Stomach (tissue), 9 donors: ENCODE data around the gene KCNIP4. TPM values are rescaled to one million over a fixed set of nuclear protein-coding genes. Genes with fewer than 3 reads are reported as not detected.

Experiments used
- DNase-seq, 2 donors: peaks; one replicate each; pipeline versions ENCODE4 v3.0.0 to v3.0.0-alpha.2; 2013 to 2019
- H3K27ac ChIP-seq, 5 donors: fragments of 200-600 bp in 4 of 5; sonication (generic) in 4 of 5; one replicate each; pipeline ENCODE4 v1.5.1; 2013 to 2019; ENCODE audit warnings: mild to moderate bottlenecking in 1 of 5, moderate library complexity in 1 of 5
- H3K27me3 ChIP-seq, 3 donors: fragments of 200-600 bp; sonication (generic); one replicate each; pipeline ENCODE4 v1.5.1; 2017 to 2019; ENCODE audit warnings: mixed run types in 1 of 3
- H3K36me3 ChIP-seq, 4 donors: fragments of 200-600 bp; sonication (generic); 1 replicate in 3 of 4; 2 replicates in 1 of 4; pipeline ENCODE4 v1.5.1; 2016 to 2019
- H3K4me1 ChIP-seq, 4 donors: fragments of 200-600 bp; sonication (generic); one replicate each; pipeline ENCODE4 v1.5.1; 2016 to 2019
- H3K4me3 ChIP-seq, 4 donors: fragments of 200-600 bp; sonication (generic) in 3 of 4; one replicate each; pipeline ENCODE4 v1.5.1; 2016 to 2019; ENCODE audit warnings: mild to moderate bottlenecking in 1 of 4
- H3K9me3 ChIP-seq, 4 donors: fragments of 200-600 bp; sonication (generic); one replicate each; pipeline ENCODE4 v1.5.1; 2016 to 2019
- EP300 ChIP-seq: sonication (generic); formaldehyde crosslinking; IDR thresholded peaks from one replicate; pipeline ENCODE4 v1.6.1; 2017; ENCODE audit warnings: antibody characterized with exemption
- POLR2A ChIP-seq, 4 donors: fragments of 450-650 bp; IDR thresholded peaks; one replicate each; pipeline ENCODE4 v1.6.1; 2016; ENCODE audit warnings: antibody characterized with exemption in 4 of 4, control low read depth in 2 of 4, mild to moderate bottlenecking in 1 of 4, moderate library complexity in 1 of 4
- POLR2AphosphoS5 ChIP-seq, 3 donors: sonication (generic); formaldehyde crosslinking; IDR thresholded peaks; one replicate each; pipeline ENCODE4 v1.6.1; 2016; ENCODE audit warnings: antibody characterized with exemption in 3 of 3
- WGBS, 5 donors: extraction: QIAGEN DNeasy Blood & Tissue Kit in 3 of 5; methylation state at CpG; one replicate each; pipeline versions ENCODE4 v1.1.5 to v1.1.7; 2013 to 2018; 5-methylcytosine and 5-hydroxymethylcytosine counted together
- intact Hi-C: fragments of 100-400 bp; cut with DNase I; formaldehyde crosslinking; loops from one replicate; pipeline ENCODE4 v1.15.1; 2023; ENCODE audit warnings: low total_unique reads
- polyA plus RNA-seq, 3 donors: library from polyadenylated mRNA; stranded (reverse); fragments of 200-250 nt; gene quantifications; one replicate each; pipeline ENCODE4 v1.2.3, GENCODE V29; 2013
- total RNA-seq, 5 donors: library from RNA; depleted of rRNA; stranded (reverse); fragments of >200 nt; gene quantifications; one replicate each; pipeline versions ENCODE4 v1.1.0 to v1.2.3, GENCODE V29; 2014 to 2016
- TF ChIP-seq, protein P1 (sequence below), 7 experiments: fragments of 450-650 bp in 4 of 7; fragments of 200-600 bp in 3 of 7; sonication (generic) in 3 of 7; IDR thresholded peaks; one replicate each; pipeline ENCODE4 v1.5.1; 2016 to 2019; ENCODE audit warnings: antibody characterized with exemption in 7 of 7, control low read depth in 2 of 7, mild to moderate bottlenecking in 1 of 7
- donor health status: healthy with polysubstance abuse.
- donor health status: Bipolar disorder and iron deficiency.
- donor health status: healthy.

The KCNIP4 gene
- total and polyA plus RNA-seq, 8 donors: 0.23 to 1.8 (median 1.3) TPM; not detected in 4

- Histone ChIP-seq H3K9me3 (no peaks in the 10 kb centered on the region), H3K27me3 (no peaks in the 10 kb centered on the region), H3K4me1 (no peaks in the 10 kb centered on the region), H3K27ac (no peak overlapping the region), H3K36me3 (no peaks in the 10 kb centered on the region), H3K4me3 (no peak overlapping the region)
- intact Hi-C loops: no loop called here
- WGBS, 5 donors: 85 to 92% (median 91%) methylated on average over 1 of the region's 1 CpG
- DNase-seq: no peak
- TF ChIP-seq POLR2AphosphoS5 (IDR thresholded peaks at IDR 0.05) (no peak), EP300 (no peak), POLR2A (IDR thresholded peaks at IDR 0.05) (no peak)
- TF ChIP-seq, protein P1, sequence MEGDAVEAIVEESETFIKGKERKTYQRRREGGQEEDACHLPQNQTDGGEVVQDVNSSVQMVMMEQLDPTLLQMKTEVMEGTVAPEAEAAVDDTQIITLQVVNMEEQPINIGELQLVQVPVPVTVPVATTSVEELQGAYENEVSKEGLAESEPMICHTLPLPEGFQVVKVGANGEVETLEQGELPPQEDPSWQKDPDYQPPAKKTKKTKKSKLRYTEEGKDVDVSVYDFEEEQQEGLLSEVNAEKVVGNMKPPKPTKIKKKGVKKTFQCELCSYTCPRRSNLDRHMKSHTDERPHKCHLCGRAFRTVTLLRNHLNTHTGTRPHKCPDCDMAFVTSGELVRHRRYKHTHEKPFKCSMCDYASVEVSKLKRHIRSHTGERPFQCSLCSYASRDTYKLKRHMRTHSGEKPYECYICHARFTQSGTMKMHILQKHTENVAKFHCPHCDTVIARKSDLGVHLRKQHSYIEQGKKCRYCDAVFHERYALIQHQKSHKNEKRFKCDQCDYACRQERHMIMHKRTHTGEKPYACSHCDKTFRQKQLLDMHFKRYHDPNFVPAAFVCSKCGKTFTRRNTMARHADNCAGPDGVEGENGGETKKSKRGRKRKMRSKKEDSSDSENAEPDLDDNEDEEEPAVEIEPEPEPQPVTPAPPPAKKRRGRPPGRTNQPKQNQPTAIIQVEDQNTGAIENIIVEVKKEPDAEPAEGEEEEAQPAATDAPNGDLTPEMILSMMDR (IDR thresholded peaks at IDR 0.05): no peak
Observed at GRCh38 chr4:21046141-21046540, 902.4 kb downstream of the KCNIP4 start.

DNA sequence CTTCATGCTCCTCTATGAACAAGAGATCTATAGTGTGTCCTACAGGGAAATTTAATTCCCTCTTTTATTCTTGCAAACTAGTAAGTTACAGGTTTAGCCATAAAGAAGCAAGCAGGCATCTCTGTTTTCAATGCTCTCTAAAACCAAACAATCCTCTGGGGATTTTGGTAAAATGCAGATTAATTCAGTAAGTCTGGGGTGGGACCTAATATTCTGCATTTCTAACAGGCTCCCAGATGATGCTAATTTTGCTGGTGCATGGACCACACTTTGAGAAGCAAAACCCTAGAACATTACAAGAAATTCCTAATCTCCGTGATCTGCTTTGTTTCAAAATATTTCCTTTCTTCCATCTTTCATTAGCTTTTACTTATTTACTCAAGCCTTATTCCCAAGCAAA, 903.5 kb downstream of the KCNIP4 start:
- WGBS, 5 donors: 83 to 100% (median 91%) methylated on average over 1 of the region's 1 CpG
- intact Hi-C loops: no loop called here
- Histone ChIP-seq H3K4me1 (no peaks in the 10 kb centered on the region), H3K4me3 (no peak overlapping the region), H3K9me3 (no peaks in the 10 kb centered on the region), H3K36me3 (no peaks in the 10 kb centered on the region), H3K27me3 (no peaks in the 10 kb centered on the region), H3K27ac (no peak overlapping the region)
- no peak for TF ChIP-seq EP300
- TF ChIP-seq POLR2AphosphoS5 (IDR thresholded peaks at IDR 0.05): no peak
- no peak for TF ChIP-seq POLR2A (IDR thresholded peaks at IDR 0.05)
- TF ChIP-seq, protein P1 (IDR thresholded peaks at IDR 0.05): no peak
- DNase-seq: no peak

GRCh38 chr4:21041708-21042107, 906.9 kb downstream of the KCNIP4 start:
- H3K36me3 ChIP-seq: no peaks in the 10 kb centered on the region
- no peaks in the 10 kb centered on the region for H3K9me3 ChIP-seq
- WGBS, 5 donors: 21 to 37% (median 31%) methylated on average over 3 of the region's 3 CpGs
- H3K27ac ChIP-seq: no peak overlapping the region
- H3K27me3 ChIP-seq: no peaks in the 10 kb centered on the region
- no peak overlapping the region for H3K4me3 ChIP-seq
- no peaks in the 10 kb centered on the region for H3K4me1 ChIP-seq
- no peak for DNase-seq
- intact Hi-C loops: no loop called here
- no peak for TF ChIP-seq POLR2A (IDR thresholded peaks at IDR 0.05)
- no peak for TF ChIP-seq EP300
- TF ChIP-seq, protein P1 (IDR thresholded peaks at IDR 0.05): no peak
- TF ChIP-seq POLR2AphosphoS5 (IDR thresholded peaks at IDR 0.05): no peak

DNA sequence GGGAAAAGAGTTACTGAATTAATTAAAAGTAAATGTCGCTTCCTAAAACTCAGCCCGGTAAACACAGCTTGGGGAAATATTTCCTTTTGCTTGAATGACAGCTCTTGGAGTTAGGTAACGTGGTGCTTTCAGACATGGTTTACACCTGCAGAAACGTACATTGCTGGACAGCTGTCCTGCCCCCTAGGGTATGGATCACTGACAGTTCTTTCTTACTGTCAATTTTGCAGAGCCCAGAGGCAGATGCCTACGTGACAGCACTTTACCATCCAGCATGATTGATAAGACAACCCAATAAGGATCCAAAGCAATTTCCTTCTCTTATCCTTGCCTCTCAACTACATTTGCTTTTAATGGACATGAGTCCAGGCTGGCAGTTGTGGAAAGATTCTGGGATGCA, 913.8 kb downstream of the KCNIP4 start:
- no peak overlapping the region for H3K4me3 ChIP-seq
- H3K36me3 ChIP-seq: no peaks in the 10 kb centered on the region
- no peak overlapping the region for H3K27ac ChIP-seq
- no peaks in the 10 kb centered on the region for H3K27me3 ChIP-seq
- no peak for DNase-seq
- H3K4me1 ChIP-seq: no peaks in the 10 kb centered on the region
- TF ChIP-seq EP300 (no peak), POLR2A (IDR thresholded peaks at IDR 0.05) (no peak)
- TF ChIP-seq, protein P1 (IDR thresholded peaks at IDR 0.05): no peak
- no peaks in the 10 kb centered on the region for H3K9me3 ChIP-seq
- WGBS, 5 donors: 58 to 70% (median 62%) methylated on average over 5 of the region's 5 CpGs
- intact Hi-C loops: no loop called here
